ENCODE data around the gene CTAGE9.

CTAGE9 gene

GRCh38 chr6:131682442-131682841 lies 28.4 kb downstream of the CTAGE9 start:
- Histone ChIP-seq H3K4me2 (no peak overlapping the region), H3K4me3 (IDR thresholded peaks at IDR 0.05; ENCODE audit: insufficient read depth, low read depth, low read length) (no peak overlapping the region), H3K9ac (no peak overlapping the region), H3K79me2 (ENCODE audit: insufficient read depth, low read depth) (no peaks in the 10 kb centered on the region), H2AFZ (ENCODE audit: low read depth) (no peak overlapping the region), H3K27ac (no peak overlapping the region), H3K27me3 (ENCODE audit: insufficient read depth, low read depth) (no peaks in the 10 kb centered on the region), H3K36me3 (ENCODE audit: insufficient read depth) (no peaks in the 10 kb centered on the region), H4K20me1 (ENCODE audit: insufficient read depth) (no peaks in the 10 kb centered on the region), H3K4me1 (ENCODE audit: low read depth, poor library complexity, severe bottlenecking) (no peaks in the 10 kb centered on the region)
- no peak for TF ChIP-seq CTCF (conservative IDR thresholded peaks at IDR 0.05; ENCODE audit: low read depth, low read length)

- no peak overlapping the region for H2AFZ ChIP-seq (ENCODE audit: low read depth)
- no peak for TF ChIP-seq CTCF (conservative IDR thresholded peaks at IDR 0.05; ENCODE audit: low read depth, low read length)
- no peak overlapping the region for H3K27ac ChIP-seq
- no peaks in the 10 kb centered on the region for H4K20me1 ChIP-seq (ENCODE audit: insufficient read depth)
- H3K4me2 ChIP-seq: no peak overlapping the region
- H3K79me2 ChIP-seq (ENCODE audit: insufficient read depth, low read depth): no peaks in the 10 kb centered on the region
- no peaks in the 10 kb centered on the region for H3K4me1 ChIP-seq (ENCODE audit: low read depth, poor library complexity, severe bottlenecking)
- H3K4me3 ChIP-seq (IDR thresholded peaks at IDR 0.05; ENCODE audit: insufficient read depth, low read depth, low read length): no peak overlapping the region
- no peak overlapping the region for H3K9ac ChIP-seq
- no peaks in the 10 kb centered on the region for H3K27me3 ChIP-seq (ENCODE audit: insufficient read depth, low read depth)
- H3K36me3 ChIP-seq (ENCODE audit: insufficient read depth): no peaks in the 10 kb centered on the region
Measured at GRCh38 chr6:131681585-131681984, 29.2 kb downstream of the CTAGE9 start.

GRCh38 chr6:131680868-131681267 lies 29.9 kb downstream of the CTAGE9 start:
- Histone ChIP-seq H4K20me1 (ENCODE audit: insufficient read depth) (no peaks in the 10 kb centered on the region), H3K27ac (no peak overlapping the region)

GRCh38 chr6:131678442-131678841 lies 32.4 kb downstream of the CTAGE9 start:
- Histone ChIP-seq H3K36me3 (ENCODE audit: insufficient read depth) (no peaks in the 10 kb centered on the region), H3K4me3 (IDR thresholded peaks at IDR 0.05; ENCODE audit: insufficient read depth, low read depth, low read length) (no peak overlapping the region), H3K4me1 (ENCODE audit: low read depth, poor library complexity, severe bottlenecking) (no peaks in the 10 kb centered on the region), H2AFZ (ENCODE audit: low read depth) (no peak overlapping the region), H4K20me1 (ENCODE audit: insufficient read depth) (no peaks in the 10 kb centered on the region), H3K27me3 (ENCODE audit: insufficient read depth, low read depth) (no peaks in the 10 kb centered on the region), H3K79me2 (ENCODE audit: insufficient read depth, low read depth) (no peaks in the 10 kb centered on the region), H3K27ac (no peak overlapping the region), H3K9ac (no peak overlapping the region), H3K4me2 (no peak overlapping the region)
- TF ChIP-seq CTCF (conservative IDR thresholded peaks at IDR 0.05; ENCODE audit: low read depth, low read length): no peak

More at GRCh38 chr6:131680868-131681267, 29.9 kb downstream of the CTAGE9 start:
- Histone ChIP-seq H3K27me3 (ENCODE audit: insufficient read depth, low read depth) (no peaks in the 10 kb centered on the region), H3K36me3 (ENCODE audit: insufficient read depth) (no peaks in the 10 kb centered on the region), H3K4me3 (IDR thresholded peaks at IDR 0.05; ENCODE audit: insufficient read depth, low read depth, low read length) (no peak overlapping the region), H3K4me1 (ENCODE audit: low read depth, poor library complexity, severe bottlenecking) (no peaks in the 10 kb centered on the region), H3K79me2 (ENCODE audit: insufficient read depth, low read depth) (no peaks in the 10 kb centered on the region), H3K4me2 (no peak overlapping the region), H2AFZ (ENCODE audit: low read depth) (no peak overlapping the region), H3K9ac (no peak overlapping the region)
- no peak for TF ChIP-seq CTCF (conservative IDR thresholded peaks at IDR 0.05; ENCODE audit: low read depth, low read length)
